Endothelial cell of umbilical vein (primary cell): ENCODE results near the gene ANKMY2. TPM values are rescaled to one million over a fixed set of nuclear protein-coding genes. Genes with fewer than 3 reads are reported as not detected.
"Not testable (repeated sequence)": the region's sequence is repeated elsewhere in the genome, so short reads cannot be mapped to it uniquely, and the experiment has no call there.

Experiments used
- BruUV-seq: library from RNA; stranded (reverse); fragments of 400-500 nt; replicated peaks from 2 replicates; lab custom pipeline; 2021; lab: Mats Ljungman, UMichigan
- CTCF ChIA-PET: fragments of 300-600, 350-600 bp; sonication (Branson Sonifier 250); formaldehyde crosslinking; loops from one replicate; lab custom pipeline; 2021; ENCODE audit warnings: antibody characterized with exemption, inconsistent platforms; lab: Charles Lee
- POLR2A ChIA-PET: fragments of 300-600, 350-600 bp; sonication (Branson Sonifier 250); formaldehyde crosslinking; loops from one replicate; lab custom pipeline; 2021; ENCODE audit warnings: antibody characterized with exemption, inconsistent platforms; lab: Charles Lee
- DNase-seq: peaks from one replicate; pipeline ENCODE4 v3.0.0-alpha.2; 2011; ENCODE audit warnings: low read depth, low spot score
- FAIRE-seq: peaks from 2 replicates; lab custom pipeline; 2011; peaks lifted over from hg19 to GRCh38; lab: Jason Lieb, UNC
- H2AFZ ChIP-seq: 2 replicates; pipeline ENCODE4 v1.6.0; 2012; ENCODE audit warnings: low read depth, low read length, control low read depth, inconsistent platforms
- H3K27ac ChIP-seq: 2 replicates; pipeline ENCODE4 v1.5.1; 2011; ENCODE audit warnings: low read depth, mild to moderate bottlenecking, control low read depth, low read length, moderate library complexity; ENCODE audit not compliant: insufficient read depth
- H3K27me3 ChIP-seq, 2 experiments: 2 replicates each; pipeline versions ENCODE4 v1.6.0 to v1.6.1; 2011; ENCODE audit warnings: low read length in 2 of 2, mixed read lengths in 1 of 2; ENCODE audit not compliant: control insufficient read depth in 2 of 2, insufficient read depth in 2 of 2
- H3K36me3 ChIP-seq, 2 experiments: 2 replicates in 1 of 2; 3 replicates in 1 of 2; pipeline ENCODE4 v1.5.1; 2011; ENCODE audit warnings: low read length in 2 of 2, mild to moderate bottlenecking in 1 of 2, moderate library complexity in 1 of 2; ENCODE audit not compliant: control insufficient read depth in 2 of 2, insufficient read depth in 2 of 2; ENCODE audit errors: extremely low read depth in 1 of 2
- H3K4me1 ChIP-seq: 3 replicates; pipeline ENCODE4 v1.5.1; 2011; ENCODE audit warnings: mild to moderate bottlenecking, low read length; ENCODE audit not compliant: control insufficient read depth, insufficient read depth; ENCODE audit errors: extremely low read depth
- H3K4me2 ChIP-seq: 2 replicates; pipeline ENCODE4 v1.6.1; 2011; ENCODE audit warnings: low read length, control low read depth, mixed read lengths; ENCODE audit not compliant: insufficient read depth
- H3K4me3 ChIP-seq, 3 experiments: fragments of 200-600 bp in 1 of 3; sonication (generic), shearing (Covaris generic) in 1 of 3; replicated peaks in 1 of 3; 2 replicates each; pipeline ENCODE4 v1.5.1; 2011 to 2016; ENCODE audit warnings: control low read depth in 3 of 3, low read length in 3 of 3, mild to moderate bottlenecking in 2 of 3, inconsistent platforms in 1 of 3, low read depth in 1 of 3, moderate library complexity in 1 of 3; ENCODE audit not compliant: insufficient read depth in 1 of 3
- H3K79me2 ChIP-seq: 2 replicates; pipeline ENCODE4 v1.6.0; 2012; ENCODE audit warnings: low read length, inconsistent platforms; ENCODE audit not compliant: control insufficient read depth, insufficient read depth
- H3K9ac ChIP-seq: replicated peaks from 2 replicates; pipeline ENCODE3; 2011; ENCODE audit warnings: low read length, control low read depth; ENCODE audit not compliant: insufficient read depth; ENCODE audit errors: extremely low read depth
- H3K9me1 ChIP-seq: replicated peaks from 3 replicates; pipeline ENCODE4 v1.6.0; 2011; ENCODE audit warnings: mild to moderate bottlenecking, low read length; ENCODE audit not compliant: control insufficient read depth, insufficient read depth; ENCODE audit errors: extremely low read depth
- H3K9me3 ChIP-seq: replicated peaks from 2 replicates; pipeline ENCODE4 v1.5.1; 2012; ENCODE audit warnings: low read length, inconsistent platforms; ENCODE audit not compliant: control insufficient read depth, insufficient read depth
- H4K20me1 ChIP-seq: replicated peaks from 2 replicates; pipeline ENCODE3; 2011; ENCODE audit warnings: mild to moderate bottlenecking, low read length; ENCODE audit not compliant: control insufficient read depth, insufficient read depth; ENCODE audit errors: extremely low read depth
- CTCF ChIP-seq, 2 donors: IDR thresholded peaks; 1 replicate in 1 of 2; 2 replicates in 1 of 2; pipeline ENCODE4 v1.5.1; 2011; ENCODE audit warnings: low read length in 2 of 2, mild to moderate bottlenecking in 2 of 2, moderate library complexity in 2 of 2, control low read depth in 1 of 2, inconsistent platforms in 1 of 2, low read depth in 1 of 2; ENCODE audit not compliant: insufficient read depth in 1 of 2; ENCODE audit errors: extremely low read depth in 1 of 2
- EZH2 ChIP-seq: IDR thresholded peaks from 2 replicates; pipeline ENCODE4 v1.6.1; 2012; ENCODE audit warnings: borderline replicate concordance, low read depth, mild to moderate bottlenecking, moderate library complexity, low read length, inconsistent platforms; ENCODE audit not compliant: severe bottlenecking
- FOS ChIP-seq: IDR thresholded peaks from 2 replicates; pipeline ENCODE4 v1.6.1; 2011; ENCODE audit warnings: mild to moderate bottlenecking, low read length, moderate library complexity, borderline replicate concordance; ENCODE audit not compliant: insufficient read depth
- GATA2 ChIP-seq: IDR thresholded peaks from 2 replicates; pipeline ENCODE4 v1.7.0; 2011; ENCODE audit warnings: low read depth, mild to moderate bottlenecking, moderate library complexity, mixed read lengths, low read length; ENCODE audit not compliant: insufficient read length, insufficient read depth
- JUN ChIP-seq: IDR thresholded peaks from 2 replicates; pipeline ENCODE4 v1.6.1; 2011; ENCODE audit warnings: borderline replicate concordance, low read depth; ENCODE audit not compliant: insufficient read length, insufficient read depth
- MAX ChIP-seq: IDR thresholded peaks from 2 replicates; pipeline ENCODE4 v1.6.1; 2011; ENCODE audit not compliant: insufficient read depth, insufficient read length
- MYC ChIP-seq: IDR thresholded peaks from one replicate; pipeline ENCODE4 v1.6.1; 2011; ENCODE audit warnings: mild to moderate bottlenecking, low read depth, low read length
- POLR2A ChIP-seq: IDR thresholded peaks from 2 replicates; pipeline ENCODE4 v1.6.1; 2012; ENCODE audit warnings: low read depth, mild to moderate bottlenecking, control low read depth, low read length
- POLR2AphosphoS5 ChIP-seq: IDR thresholded peaks from 2 replicates; pipeline ENCODE4 v1.6.1; 2012; ENCODE audit warnings: low read depth, mild to moderate bottlenecking, control low read depth, low read length, moderate library complexity; ENCODE audit not compliant: insufficient read depth
- dilution Hi-C: fragments of 300-500 bp; cut with MboI; formaldehyde crosslinking; loops from one replicate; pipeline ENCODE4 v1.15.0; 2019; ENCODE audit warnings: low sequenced_read_pairs; ENCODE audit not compliant: extremely low pct_ligation_motif_present
- intact Hi-C: fragments of 100-400 bp; cut with micrococcal nuclease; formaldehyde crosslinking; loops from one replicate; pipeline ENCODE4 v1.10.0; 2022
- polyA plus RNA-seq, 4 experiments: library from polyadenylated mRNA; depleted of rRNA in 3 of 4; stranded (reverse) in 3 of 4; unstranded in 1 of 4; fragments of >200 nt; gene quantifications; 2 replicates each; pipeline versions ENCODE4 v1.2.1 to v1.2.3, GENCODE V29; 2011 to 2012; ENCODE audit warnings: missing spikeins in 1 of 4
- total RNA-seq: library from RNA; stranded (reverse); gene quantifications from 2 replicates; pipeline ENCODE4 v1.2.3, GENCODE V29; 2021

Gene ANKMY2
- total and polyA plus RNA-seq, 2 donors (not counting 3 experiments of a cell fraction or from before 2014, with no cell fraction given) = 7.7 to 11.6 TPM

GRCh38 chr7:16684935-16685334 is 39.4 kb upstream of the ANKMY2 start:
- H3K27me3 ChIP-seq = no peaks in the 10 kb centered on the region
- CTCF ChIA-PET = interaction anchor here (0.8 to 2.5 kb wide), 2 partner anchors 9 to 233 kb away, joined by 3 to 7 read pairs; no protein-coding TSS in a partner anchor
- no peak for FAIRE-seq
- H2AFZ ChIP-seq = no peak overlapping the region
- no peaks in the 10 kb centered on the region for H3K4me1 ChIP-seq
- DNase-seq = no peak
- no peak overlapping the region for H3K27ac ChIP-seq
- POLR2A ChIA-PET = no interaction called here
- peaks cover 12 to 18% of the 10 kb centered on the region in 2 experiments for H3K36me3 ChIP-seq
- intact Hi-C loops (no loop called here), dilution Hi-C loops (no loop called here)
- BruUV-seq = no TSS peak
- no peak overlapping the region for H3K9ac ChIP-seq
- H3K79me2 ChIP-seq = peaks cover 4% of the 10 kb centered on the region
- H3K9me3 ChIP-seq = no peaks in the 10 kb centered on the region
- no peak overlapping the region for H3K4me3 ChIP-seq
- TF ChIP-seq POLR2A (no peak), JUN (no peak), FOS (no peak), MYC (no peak), CTCF (IDR thresholded peaks at IDR 0.05; ENCODE audit: extremely low read depth in 1 of 2, insufficient read depth in 1 of 2, low read depth in 1 of 2, low read length in 2 of 2) (no peak), POLR2AphosphoS5 (no peak), EZH2 (no peak), MAX (no peak), GATA2 (no peak)
- no peaks in the 10 kb centered on the region for H4K20me1 ChIP-seq
- no peak overlapping the region for H3K4me2 ChIP-seq
- H3K9me1 ChIP-seq = no peaks in the 10 kb centered on the region

- H3K27ac ChIP-seq, BruUV-seq, H3K27me3 ChIP-seq, POLR2A ChIA-PET, H3K4me3 ChIP-seq, H2AFZ ChIP-seq, H3K9ac ChIP-seq, H3K9me1 ChIP-seq, H3K4me2 ChIP-seq, DNase-seq, intact Hi-C loops, dilution Hi-C loops, FAIRE-seq, H3K9me3 ChIP-seq, H4K20me1 ChIP-seq, H3K4me1 ChIP-seq, CTCF ChIA-PET: not testable (repeated sequence)
- Histone ChIP-seq H3K79me2 (peaks cover 10% of the 10 kb centered on the region), H3K36me3 (peaks cover 6 to 10% of the 10 kb centered on the region in 2 experiments)
These were observed 33.4 kb upstream of the ANKMY2 start for GRCh38 chr7:16678645-16679566.
